Breast epithelium (tissue), 3 donors: ENCODE measurements around the gene COPS7B.

ENCODE experiments used
- CTCF ChIP-seq, 3 donors: fragments of 450-650 bp; IDR thresholded peaks; one replicate each; pipeline ENCODE4 v1.5.1; 2016 to 2017; ENCODE audit warnings: antibody characterized with exemption in 3 of 3, mild to moderate bottlenecking in 3 of 3, moderate library complexity in 3 of 3
- POLR2A ChIP-seq: fragments of 450-650 bp; IDR thresholded peaks from one replicate; pipeline ENCODE4 v1.6.1; 2016; ENCODE audit warnings: antibody characterized with exemption, mild to moderate bottlenecking, moderate library complexity
- POLR2AphosphoS5 ChIP-seq, 3 donors: sonication (generic); formaldehyde crosslinking; IDR thresholded peaks; one replicate each; pipeline ENCODE4 v1.6.1; 2017; ENCODE audit warnings: antibody characterized with exemption in 3 of 3

GRCh38 chr2:231737761-231738160 lies 48.5 kb upstream of the COPS7B start:
- TF ChIP-seq POLR2A: no peak
- TF ChIP-seq CTCF (IDR thresholded peaks at IDR 0.05): no peak
- no peak for TF ChIP-seq POLR2AphosphoS5 (IDR thresholded peaks at IDR 0.05)
